ENCODE data around the gene OR2C3.
"Not testable (repeated sequence)": the region's sequence is repeated elsewhere in the genome, so short reads cannot be mapped to it uniquely, and the experiment has no call there.

OR2C3 gene

GRCh38 chr1:247540581-247540980 lies 4.3 kb upstream of the OR2C3 start:
- Histone ChIP-seq H3K27me3 (ENCODE audit: control insufficient read depth, insufficient read depth, low read length) (no peaks in the 10 kb centered on the region), H3K4me1 (ENCODE audit: control insufficient read depth, insufficient read depth, low read length) (no peaks in the 10 kb centered on the region), H3K36me3 (ENCODE audit: control insufficient read depth, insufficient read depth, low read length) (no peaks in the 10 kb centered on the region), H3K9ac (ENCODE audit: low read length) (no peak overlapping the region), H3K27ac (ENCODE audit: low read depth, low read length) (no peak overlapping the region), H3K4me3 (ENCODE audit: low read length) (no peak overlapping the region)

GRCh38 chr1:247539215-247539614 lies 3.0 kb upstream of the OR2C3 start:
- H3K4me3 ChIP-seq (ENCODE audit: low read length), result no peak overlapping the region
- no peaks in the 10 kb centered on the region for H3K4me1 ChIP-seq (ENCODE audit: control insufficient read depth, insufficient read depth, low read length)
- H3K27me3 ChIP-seq (ENCODE audit: control insufficient read depth, insufficient read depth, low read length), result no peaks in the 10 kb centered on the region
- H3K36me3 ChIP-seq (ENCODE audit: control insufficient read depth, insufficient read depth, low read length), result no peaks in the 10 kb centered on the region
- no peak overlapping the region for H3K9ac ChIP-seq (ENCODE audit: low read length)
- H3K27ac ChIP-seq (ENCODE audit: low read depth, low read length), result no peak overlapping the region

- Histone ChIP-seq H3K4me3 (ENCODE audit: low read length) (no peak overlapping the region), H3K27me3 (ENCODE audit: control insufficient read depth, insufficient read depth, low read length) (no peaks in the 10 kb centered on the region), H3K36me3 (ENCODE audit: control insufficient read depth, insufficient read depth, low read length) (no peaks in the 10 kb centered on the region), H3K4me1 (ENCODE audit: control insufficient read depth, insufficient read depth, low read length) (no peaks in the 10 kb centered on the region), H3K9ac (ENCODE audit: low read length) (no peak overlapping the region), H3K27ac (ENCODE audit: low read depth, low read length) (no peak overlapping the region)
Measured at GRCh38 chr1:247538561-247538960, 2.3 kb upstream of the OR2C3 start.

- Histone ChIP-seq H3K27me3 (ENCODE audit: control insufficient read depth, insufficient read depth, low read length) (no peaks in the 10 kb centered on the region), H3K36me3 (ENCODE audit: control insufficient read depth, insufficient read depth, low read length) (no peaks in the 10 kb centered on the region), H3K27ac (ENCODE audit: low read depth, low read length) (no peak overlapping the region), H3K9ac (ENCODE audit: low read length) (no peak overlapping the region), H3K4me1 (ENCODE audit: control insufficient read depth, insufficient read depth, low read length) (no peaks in the 10 kb centered on the region), H3K4me3 (ENCODE audit: low read length) (no peak overlapping the region)
Measured at GRCh38 chr1:247535402-247535801, 838 bp downstream of the OR2C3 start.

- peaks cover 3% of the 10 kb centered on the region for H3K27me3 ChIP-seq (ENCODE audit: control insufficient read depth, insufficient read depth, low read length)
- H3K27ac ChIP-seq (ENCODE audit: low read depth, low read length), result no peak overlapping the region
- no peak overlapping the region for H3K9ac ChIP-seq (ENCODE audit: low read length)
- no peak overlapping the region for H3K4me3 ChIP-seq (ENCODE audit: low read length)
- no peaks in the 10 kb centered on the region for H3K4me1 ChIP-seq (ENCODE audit: control insufficient read depth, insufficient read depth, low read length)
- no peaks in the 10 kb centered on the region for H3K36me3 ChIP-seq (ENCODE audit: control insufficient read depth, insufficient read depth, low read length)
Measured at GRCh38 chr1:247531937-247532336, 4.3 kb downstream of the OR2C3 start.

GRCh38 chr1:247530785-247531184 lies 5.5 kb downstream of the OR2C3 start:
- peaks cover 3% of the 10 kb centered on the region for H3K27me3 ChIP-seq (ENCODE audit: control insufficient read depth, insufficient read depth, low read length)
- H3K36me3 ChIP-seq (ENCODE audit: control insufficient read depth, insufficient read depth, low read length), result no peaks in the 10 kb centered on the region
- H3K4me1 ChIP-seq (ENCODE audit: control insufficient read depth, insufficient read depth, low read length), result no peaks in the 10 kb centered on the region
- no peak overlapping the region for H3K4me3 ChIP-seq (ENCODE audit: low read length)
- no peak overlapping the region for H3K27ac ChIP-seq (ENCODE audit: low read depth, low read length)
- H3K9ac ChIP-seq (ENCODE audit: low read length), result no peak overlapping the region

GRCh38 chr1:247529771-247530355 lies 6.4 kb downstream of the OR2C3 start:
- Histone ChIP-seq H3K4me1 (ENCODE audit: control insufficient read depth, insufficient read depth, low read length) (no peaks in the 10 kb centered on the region), H3K9ac (ENCODE audit: low read length) (no peak overlapping the region), H3K36me3 (ENCODE audit: control insufficient read depth, insufficient read depth, low read length) (no peaks in the 10 kb centered on the region), H3K4me3 (ENCODE audit: low read length) (no peak overlapping the region), H3K27me3 (ENCODE audit: control insufficient read depth, insufficient read depth, low read length) (peaks cover 3% of the 10 kb centered on the region), H3K27ac (ENCODE audit: low read depth, low read length) (no peak overlapping the region)

GRCh38 chr1:247528812-247529474 lies 7.3 kb downstream of the OR2C3 start:
- Histone ChIP-seq H3K27me3 (ENCODE audit: control insufficient read depth, insufficient read depth, low read length) (peaks cover 3% of the 10 kb centered on the region), H3K9ac (ENCODE audit: low read length) (no peak overlapping the region), H3K4me1 (ENCODE audit: control insufficient read depth, insufficient read depth, low read length) (no peaks in the 10 kb centered on the region), H3K27ac (ENCODE audit: low read depth, low read length) (no peak overlapping the region), H3K4me3 (ENCODE audit: low read length) (no peak overlapping the region), H3K36me3 (ENCODE audit: control insufficient read depth, insufficient read depth, low read length) (no peaks in the 10 kb centered on the region)

GRCh38 chr1:247521886-247522285 lies 14.4 kb downstream of the OR2C3 start:
- H3K4me1 ChIP-seq (ENCODE audit: control insufficient read depth, insufficient read depth, low read length); H3K36me3 ChIP-seq (ENCODE audit: control insufficient read depth, insufficient read depth, low read length); H3K27ac ChIP-seq (ENCODE audit: low read depth, low read length); H3K4me3 ChIP-seq (ENCODE audit: low read length); H3K9ac ChIP-seq (ENCODE audit: low read length); H3K27me3 ChIP-seq (ENCODE audit: control insufficient read depth, insufficient read depth, low read length): not testable (repeated sequence)

- Histone ChIP-seq H3K4me3 (ENCODE audit: low read length) (no peak overlapping the region), H3K27ac (ENCODE audit: low read depth, low read length) (no peak overlapping the region), H3K4me1 (ENCODE audit: control insufficient read depth, insufficient read depth, low read length) (no peaks in the 10 kb centered on the region), H3K9ac (ENCODE audit: low read length) (no peak overlapping the region), H3K27me3 (ENCODE audit: control insufficient read depth, insufficient read depth, low read length) (no peaks in the 10 kb centered on the region), H3K36me3 (ENCODE audit: control insufficient read depth, insufficient read depth, low read length) (no peaks in the 10 kb centered on the region)
Measured at GRCh38 chr1:247518613-247518891, 17.7 kb downstream of the OR2C3 start.

GRCh38 chr1:247517795-247518612 lies 18.2 kb downstream of the OR2C3 start:
- Histone ChIP-seq H3K4me1 (ENCODE audit: control insufficient read depth, insufficient read depth, low read length) (no peaks in the 10 kb centered on the region), H3K9ac (ENCODE audit: low read length) (no peak overlapping the region), H3K4me3 (ENCODE audit: low read length) (no peak overlapping the region), H3K36me3 (ENCODE audit: control insufficient read depth, insufficient read depth, low read length) (no peaks in the 10 kb centered on the region), H3K27me3 (ENCODE audit: control insufficient read depth, insufficient read depth, low read length) (no peaks in the 10 kb centered on the region), H3K27ac (ENCODE audit: low read depth, low read length) (no peak overlapping the region)

GRCh38 chr1:247506831-247507230 lies 29.4 kb downstream of the OR2C3 start:
- Histone ChIP-seq H3K4me1 (ENCODE audit: control insufficient read depth, insufficient read depth, low read length) (no peaks in the 10 kb centered on the region), H3K27ac (ENCODE audit: low read depth, low read length) (no peak overlapping the region), H3K27me3 (ENCODE audit: control insufficient read depth, insufficient read depth, low read length) (no peaks in the 10 kb centered on the region), H3K4me3 (ENCODE audit: low read length) (no peak overlapping the region), H3K9ac (ENCODE audit: low read length) (no peak overlapping the region), H3K36me3 (ENCODE audit: control insufficient read depth, insufficient read depth, low read length) (no peaks in the 10 kb centered on the region)

GRCh38 chr1:247500865-247501264 lies 35.4 kb downstream of the OR2C3 start:
- Histone ChIP-seq H3K27ac (ENCODE audit: low read depth, low read length) (no peak overlapping the region), H3K4me1 (ENCODE audit: control insufficient read depth, insufficient read depth, low read length) (no peaks in the 10 kb centered on the region)

More at GRCh38 chr1:247500865-247501264, 35.4 kb downstream of the OR2C3 start:
- H3K4me3 ChIP-seq (ENCODE audit: low read length), result no peak overlapping the region
- no peaks in the 10 kb centered on the region for H3K36me3 ChIP-seq (ENCODE audit: control insufficient read depth, insufficient read depth, low read length)
- H3K9ac ChIP-seq (ENCODE audit: low read length), result no peak overlapping the region
- H3K27me3 ChIP-seq (ENCODE audit: control insufficient read depth, insufficient read depth, low read length), result no peaks in the 10 kb centered on the region
